ENCODE results near the gene PCSK1.

PCSK1 gene

GRCh38 chr5:96374653-96375052 is 58.4 kb downstream of the PCSK1 start:
- TF ChIP-seq SIN3A (IDR thresholded peaks at IDR 0.05; ENCODE audit: borderline replicate concordance, insufficient read depth, low read length) (no peak), POLR2AphosphoS5 (IDR thresholded peaks at IDR 0.05; ENCODE audit: low read depth, low read length) (no peak), REST (IDR thresholded peaks at IDR 0.05; ENCODE audit: insufficient read depth in 1 of 2, low read depth in 2 of 2, low read length in 2 of 2) (no peak), TAF1 (IDR thresholded peaks at IDR 0.05; ENCODE audit: borderline replicate concordance, insufficient read depth, low read length) (no peak), FOXP2 (optimal IDR thresholded peaks at IDR 0.05; ENCODE audit: borderline replicate concordance, extremely low read depth, extremely low read length, insufficient read depth) (no peak)

GRCh38 chr5:96373381-96373733 is 59.7 kb downstream of the PCSK1 start:
- TF ChIP-seq REST (IDR thresholded peaks at IDR 0.05; ENCODE audit: insufficient read depth in 1 of 2, low read depth in 2 of 2, low read length in 2 of 2) (no peak), TAF1 (IDR thresholded peaks at IDR 0.05; ENCODE audit: borderline replicate concordance, insufficient read depth, low read length) (no peak), POLR2AphosphoS5 (IDR thresholded peaks at IDR 0.05; ENCODE audit: low read depth, low read length) (no peak), FOXP2 (optimal IDR thresholded peaks at IDR 0.05; ENCODE audit: borderline replicate concordance, extremely low read depth, extremely low read length, insufficient read depth) (no peak), SIN3A (IDR thresholded peaks at IDR 0.05; ENCODE audit: borderline replicate concordance, insufficient read depth, low read length) (no peak)

- TF ChIP-seq SIN3A (IDR thresholded peaks at IDR 0.05; ENCODE audit: borderline replicate concordance, insufficient read depth, low read length) (no peak), REST (IDR thresholded peaks at IDR 0.05; ENCODE audit: insufficient read depth in 1 of 2, low read depth in 2 of 2, low read length in 2 of 2) (no peak), FOXP2 (optimal IDR thresholded peaks at IDR 0.05; ENCODE audit: borderline replicate concordance, extremely low read depth, extremely low read length, insufficient read depth) (no peak), POLR2AphosphoS5 (IDR thresholded peaks at IDR 0.05; ENCODE audit: low read depth, low read length) (no peak)
These were observed 60.2 kb downstream of the PCSK1 start for GRCh38 chr5:96372726-96373380.

- TF ChIP-seq POLR2AphosphoS5 (IDR thresholded peaks at IDR 0.05; ENCODE audit: low read depth, low read length) (no peak), TAF1 (IDR thresholded peaks at IDR 0.05; ENCODE audit: borderline replicate concordance, insufficient read depth, low read length) (no peak), FOXP2 (optimal IDR thresholded peaks at IDR 0.05; ENCODE audit: borderline replicate concordance, extremely low read depth, extremely low read length, insufficient read depth) (no peak), REST (IDR thresholded peaks at IDR 0.05; ENCODE audit: insufficient read depth in 1 of 2, low read depth in 2 of 2, low read length in 2 of 2) (no peak), SIN3A (IDR thresholded peaks at IDR 0.05; ENCODE audit: borderline replicate concordance, insufficient read depth, low read length) (no peak)
These were observed 62.1 kb downstream of the PCSK1 start for GRCh38 chr5:96370976-96371375.

GRCh38 chr5:96354237-96354636 is 78.8 kb downstream of the PCSK1 start:
- TF ChIP-seq TAF1 (IDR thresholded peaks at IDR 0.05; ENCODE audit: borderline replicate concordance, insufficient read depth, low read length) (no peak), FOXP2 (optimal IDR thresholded peaks at IDR 0.05; ENCODE audit: borderline replicate concordance, extremely low read depth, extremely low read length, insufficient read depth) (no peak), REST (IDR thresholded peaks at IDR 0.05; ENCODE audit: insufficient read depth in 1 of 2, low read depth in 2 of 2, low read length in 2 of 2) (no peak), POLR2AphosphoS5 (IDR thresholded peaks at IDR 0.05; ENCODE audit: low read depth, low read length) (no peak)
